SK-N-SH treated with all-trans-retinoic acid at 6 μM for 48 hours (cell line): ENCODE results near the gene NEDD4.

Source experiments
- ATAC-seq: fragments of 200-7000 bp; cut with Tn5 transposase; 3 replicates; pipeline ENCODE4 v1.9.1; 2020; ENCODE audit warnings: mild to moderate bottlenecking, moderate library complexity
- ARNTL ChIP-seq: fragments of 450-650 bp; formaldehyde crosslinking; IDR thresholded peaks from 2 replicates; pipeline ENCODE4 v1.5.0; 2020; ENCODE audit warnings: low read depth, mild to moderate bottlenecking, moderate library complexity, borderline replicate concordance
- BACH2 ChIP-seq: fragments of 250-450 bp; sonication (Bioruptor Pico); IDR thresholded peaks from 2 replicates; pipeline ENCODE4 v1.9.0; 2021; ENCODE audit warnings: mild to moderate bottlenecking, borderline replicate concordance
- CSDC2 ChIP-seq: fragments of 250-450 bp; sonication (Bioruptor Pico); IDR thresholded peaks from 2 replicates; pipeline ENCODE4 v1.5.0; 2020; ENCODE audit warnings: mild to moderate bottlenecking, moderate library complexity
- ESRRG ChIP-seq: fragments of 250-450 bp; sonication (Bioruptor Pico); IDR thresholded peaks from 2 replicates; pipeline ENCODE4 v1.6.1; 2021; ENCODE audit warnings: mild to moderate bottlenecking
- GLIS3 ChIP-seq: fragments of 250-450 bp; sonication (Bioruptor Pico); IDR thresholded peaks from 2 replicates; pipeline ENCODE4 v1.5.0; 2020; ENCODE audit warnings: mild to moderate bottlenecking, moderate library complexity
- ISL1 ChIP-seq: fragments of 250-450 bp; sonication (Bioruptor Pico); IDR thresholded peaks from 2 replicates; pipeline ENCODE4 v2.1.2; 2022; ENCODE audit warnings: mild to moderate bottlenecking, moderate library complexity
- OSR1 ChIP-seq: fragments of 250-450 bp; sonication (Bioruptor Pico); IDR thresholded peaks from 2 replicates; pipeline ENCODE4 v1.8.0; 2022; ENCODE audit warnings: moderate library complexity, mild to moderate bottlenecking, inconsistent platforms
- PPARA ChIP-seq: fragments of 250-450 bp; sonication (Bioruptor Pico); IDR thresholded peaks from 2 replicates; pipeline ENCODE4 v1.5.0; 2020; ENCODE audit warnings: mild to moderate bottlenecking, borderline replicate concordance
- RARB ChIP-seq: fragments of 250-450 bp; sonication (Bioruptor Pico); IDR thresholded peaks from 2 replicates; pipeline ENCODE4 v1.8.0; 2021; ENCODE audit warnings: mild to moderate bottlenecking, moderate library complexity
- SNAI2 ChIP-seq: fragments of 250-450 bp; sonication (Bioruptor Pico); IDR thresholded peaks from 2 replicates; pipeline ENCODE4 v1.5.0; 2020; ENCODE audit warnings: mild to moderate bottlenecking, moderate library complexity
- TCF4 ChIP-seq: fragments of 250-450 bp; sonication (Bioruptor Pico); IDR thresholded peaks from 2 replicates; pipeline ENCODE4 v1.8.0; 2021; ENCODE audit warnings: mild to moderate bottlenecking, moderate library complexity, borderline replicate concordance
- TOX ChIP-seq: fragments of 250-450 bp; sonication (Bioruptor Pico); IDR thresholded peaks from 2 replicates; pipeline ENCODE4 v1.8.0; 2021; ENCODE audit warnings: mild to moderate bottlenecking, moderate library complexity, borderline replicate concordance
- ZC3H10 ChIP-seq: fragments of 250-450 bp; sonication (Bioruptor Pico); IDR thresholded peaks from 2 replicates; pipeline ENCODE4 v1.5.1; 2021; ENCODE audit warnings: mild to moderate bottlenecking, moderate library complexity
- ZFP3 ChIP-seq: fragments of 250-450 bp; sonication (Bioruptor Pico); IDR thresholded peaks from 2 replicates; pipeline ENCODE4 v1.5.0; 2020; ENCODE audit warnings: mild to moderate bottlenecking, moderate library complexity
- ZNF565 ChIP-seq: fragments of 450-650 bp; formaldehyde crosslinking; conservative IDR thresholded peaks from 2 replicates; pipeline ENCODE4 v1.5.0; 2020; ENCODE audit warnings: low read depth, mild to moderate bottlenecking, moderate library complexity
- ZNF70 ChIP-seq: fragments of 450-650 bp; formaldehyde crosslinking; IDR thresholded peaks from 2 replicates; pipeline ENCODE4 v1.5.0; 2020; ENCODE audit warnings: mild to moderate bottlenecking, moderate library complexity
- ZNF8 ChIP-seq: fragments of 450-650 bp; formaldehyde crosslinking; IDR thresholded peaks from 2 replicates; pipeline ENCODE4 v1.5.0; 2020; ENCODE audit warnings: mild to moderate bottlenecking, moderate library complexity
- TF ChIP-seq, protein P1 (sequence below): fragments of 250-450 bp; sonication (Bioruptor Pico); IDR thresholded peaks from 2 replicates; pipeline ENCODE4 v1.5.1; 2020; ENCODE audit warnings: low read depth, mild to moderate bottlenecking, moderate library complexity
- TF ChIP-seq, protein P2 (sequence below): fragments of 250-450 bp; sonication (Bioruptor Pico); IDR thresholded peaks from 2 replicates; pipeline ENCODE4 v1.8.0; 2021; ENCODE audit warnings: low read depth, mild to moderate bottlenecking, moderate library complexity, borderline replicate concordance
- TF ChIP-seq, protein P3 (sequence below): fragments of 250-450 bp; sonication (Bioruptor Pico); IDR thresholded peaks from 2 replicates; pipeline ENCODE4 v1.5.0; 2020; ENCODE audit warnings: mild to moderate bottlenecking, moderate library complexity
- TF ChIP-seq, protein P4 (sequence below): fragments of 250-450 bp; sonication (Bioruptor Pico); IDR thresholded peaks from 2 replicates; pipeline ENCODE4 v1.8.0; 2020; ENCODE audit warnings: mild to moderate bottlenecking, moderate library complexity, borderline replicate concordance
- TF ChIP-seq, protein P5 (sequence below): fragments of 250-450 bp; sonication (Bioruptor Pico); IDR thresholded peaks from 2 replicates; pipeline ENCODE4 v1.5.1; 2021; ENCODE audit warnings: mild to moderate bottlenecking, moderate library complexity

NEDD4 gene

DNA sequence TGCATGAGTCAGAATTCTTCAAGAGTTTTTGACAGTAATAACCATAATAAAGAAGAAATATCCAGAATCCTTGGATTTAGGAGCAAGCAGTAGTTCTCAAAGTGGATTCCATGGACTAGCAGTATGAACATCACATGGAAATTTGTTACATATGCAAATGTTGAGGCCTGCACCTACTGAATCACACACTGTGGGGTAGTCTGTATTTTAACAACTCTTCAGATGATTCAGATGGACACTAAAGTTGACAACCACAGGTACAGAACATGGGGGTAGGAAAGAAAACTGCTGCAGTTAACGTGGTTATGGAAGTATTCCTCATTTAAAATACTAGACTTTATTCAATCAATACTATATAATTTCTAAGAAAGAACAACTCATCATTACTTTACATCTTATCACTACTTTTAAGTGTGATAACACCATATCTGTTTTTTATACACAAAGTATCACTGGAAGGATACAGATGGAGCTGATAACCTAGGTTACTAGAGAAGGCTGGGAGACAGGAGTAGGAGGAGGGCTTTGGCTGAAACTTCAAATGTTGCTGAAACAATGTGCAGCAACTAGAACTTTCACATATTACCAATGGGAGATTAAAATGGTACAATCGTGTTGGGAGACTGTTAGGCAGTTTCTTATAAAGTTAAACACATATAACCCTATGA is 11.7 kb downstream of the NEDD4 start:
- no peak for ATAC-seq
- no peak for TF ChIP-seq ARNTL (CRISPR knock-in tag)
- TF ChIP-seq ZFP3 = no peak
- TF ChIP-seq ZNF70 (CRISPR knock-in tag) = no peak
- TF ChIP-seq, protein P1, sequence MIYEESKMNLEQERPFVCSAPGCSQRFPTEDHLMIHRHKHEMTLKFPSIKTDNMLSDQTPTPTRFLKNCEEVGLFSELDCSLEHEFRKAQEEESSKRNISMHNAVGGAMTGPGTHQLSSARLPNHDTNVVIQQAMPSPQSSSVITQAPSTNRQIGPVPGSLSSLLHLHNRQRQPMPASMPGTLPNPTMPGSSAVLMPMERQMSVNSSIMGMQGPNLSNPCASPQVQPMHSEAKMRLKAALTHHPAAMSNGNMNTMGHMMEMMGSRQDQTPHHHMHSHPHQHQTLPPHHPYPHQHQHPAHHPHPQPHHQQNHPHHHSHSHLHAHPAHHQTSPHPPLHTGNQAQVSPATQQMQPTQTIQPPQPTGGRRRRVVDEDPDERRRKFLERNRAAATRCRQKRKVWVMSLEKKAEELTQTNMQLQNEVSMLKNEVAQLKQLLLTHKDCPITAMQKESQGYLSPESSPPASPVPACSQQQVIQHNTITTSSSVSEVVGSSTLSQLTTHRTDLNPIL = no peak
- TF ChIP-seq, protein P2, sequence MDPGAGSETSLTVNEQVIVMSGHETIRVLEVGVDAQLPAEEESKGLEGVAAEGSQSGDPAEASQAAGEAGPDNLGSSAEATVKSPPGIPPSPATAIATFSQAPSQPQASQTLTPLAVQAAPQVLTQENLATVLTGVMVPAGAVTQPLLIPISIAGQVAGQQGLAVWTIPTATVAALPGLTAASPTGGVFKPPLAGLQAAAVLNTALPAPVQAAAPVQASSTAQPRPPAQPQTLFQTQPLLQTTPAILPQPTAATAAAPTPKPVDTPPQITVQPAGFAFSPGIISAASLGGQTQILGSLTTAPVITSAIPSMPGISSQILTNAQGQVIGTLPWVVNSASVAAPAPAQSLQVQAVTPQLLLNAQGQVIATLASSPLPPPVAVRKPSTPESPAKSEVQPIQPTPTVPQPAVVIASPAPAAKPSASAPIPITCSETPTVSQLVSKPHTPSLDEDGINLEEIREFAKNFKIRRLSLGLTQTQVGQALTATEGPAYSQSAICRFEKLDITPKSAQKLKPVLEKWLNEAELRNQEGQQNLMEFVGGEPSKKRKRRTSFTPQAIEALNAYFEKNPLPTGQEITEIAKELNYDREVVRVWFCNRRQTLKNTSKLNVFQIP (CRISPR knock-in tag) = no peak
- TF ChIP-seq SNAI2 (CRISPR knock-in tag) = no peak
- TF ChIP-seq ESRRG (CRISPR knock-in tag) = no peak
- no peak for TF ChIP-seq GLIS3 (CRISPR knock-in tag)
- TF ChIP-seq ZNF8 (CRISPR knock-in tag) = no peak
- TF ChIP-seq TOX (CRISPR knock-in tag) = no peak
- TF ChIP-seq BACH2 (CRISPR knock-in tag) = no peak
- no peak for TF ChIP-seq OSR1
- TF ChIP-seq ZNF565 (CRISPR knock-in tag) = no peak
- TF ChIP-seq TCF4 (CRISPR knock-in tag) = no peak
- TF ChIP-seq ISL1 (CRISPR knock-in tag) = no peak
- TF ChIP-seq RARB (CRISPR knock-in tag) = no peak
- TF ChIP-seq ZC3H10 (CRISPR knock-in tag) = no peak
- TF ChIP-seq, protein P3, sequence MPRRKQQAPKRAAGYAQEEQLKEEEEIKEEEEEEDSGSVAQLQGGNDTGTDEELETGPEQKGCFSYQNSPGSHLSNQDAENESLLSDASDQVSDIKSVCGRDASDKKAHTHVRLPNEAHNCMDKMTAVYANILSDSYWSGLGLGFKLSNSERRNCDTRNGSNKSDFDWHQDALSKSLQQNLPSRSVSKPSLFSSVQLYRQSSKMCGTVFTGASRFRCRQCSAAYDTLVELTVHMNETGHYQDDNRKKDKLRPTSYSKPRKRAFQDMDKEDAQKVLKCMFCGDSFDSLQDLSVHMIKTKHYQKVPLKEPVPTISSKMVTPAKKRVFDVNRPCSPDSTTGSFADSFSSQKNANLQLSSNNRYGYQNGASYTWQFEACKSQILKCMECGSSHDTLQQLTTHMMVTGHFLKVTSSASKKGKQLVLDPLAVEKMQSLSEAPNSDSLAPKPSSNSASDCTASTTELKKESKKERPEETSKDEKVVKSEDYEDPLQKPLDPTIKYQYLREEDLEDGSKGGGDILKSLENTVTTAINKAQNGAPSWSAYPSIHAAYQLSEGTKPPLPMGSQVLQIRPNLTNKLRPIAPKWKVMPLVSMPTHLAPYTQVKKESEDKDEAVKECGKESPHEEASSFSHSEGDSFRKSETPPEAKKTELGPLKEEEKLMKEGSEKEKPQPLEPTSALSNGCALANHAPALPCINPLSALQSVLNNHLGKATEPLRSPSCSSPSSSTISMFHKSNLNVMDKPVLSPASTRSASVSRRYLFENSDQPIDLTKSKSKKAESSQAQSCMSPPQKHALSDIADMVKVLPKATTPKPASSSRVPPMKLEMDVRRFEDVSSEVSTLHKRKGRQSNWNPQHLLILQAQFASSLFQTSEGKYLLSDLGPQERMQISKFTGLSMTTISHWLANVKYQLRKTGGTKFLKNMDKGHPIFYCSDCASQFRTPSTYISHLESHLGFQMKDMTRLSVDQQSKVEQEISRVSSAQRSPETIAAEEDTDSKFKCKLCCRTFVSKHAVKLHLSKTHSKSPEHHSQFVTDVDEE = no peak
- TF ChIP-seq, all 23 proteins: peak for 0

DNA sequence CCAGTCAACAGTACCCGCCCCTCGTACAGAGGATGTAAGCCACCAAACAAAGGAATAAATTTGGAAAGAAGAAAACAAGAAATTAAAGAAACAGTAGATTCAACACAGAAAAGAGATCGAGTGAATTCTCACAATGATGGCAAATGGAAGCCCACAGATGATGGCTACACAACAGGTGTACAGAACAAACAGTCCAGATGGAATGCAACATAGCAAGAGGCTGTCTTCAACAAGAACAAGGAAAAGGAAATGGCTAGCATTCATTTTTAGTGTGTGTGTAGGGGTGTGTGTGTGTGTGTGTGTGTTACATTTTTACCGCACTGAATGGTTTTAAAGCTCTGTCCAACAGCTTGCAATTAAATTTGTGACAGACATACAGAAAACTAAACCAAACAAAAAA is 12.9 kb downstream of the NEDD4 start:
- TF ChIP-seq, protein P3 = no peak
- TF ChIP-seq ARNTL (CRISPR knock-in tag) (no peak), ZNF8 (CRISPR knock-in tag) (no peak), ZNF70 (CRISPR knock-in tag) (no peak), CSDC2 (no peak), SNAI2 (CRISPR knock-in tag) (no peak), PPARA (CRISPR knock-in tag) (no peak), TOX (CRISPR knock-in tag) (no peak), ZNF565 (CRISPR knock-in tag) (no peak), ZFP3 (no peak)
- TF ChIP-seq, protein P4, sequence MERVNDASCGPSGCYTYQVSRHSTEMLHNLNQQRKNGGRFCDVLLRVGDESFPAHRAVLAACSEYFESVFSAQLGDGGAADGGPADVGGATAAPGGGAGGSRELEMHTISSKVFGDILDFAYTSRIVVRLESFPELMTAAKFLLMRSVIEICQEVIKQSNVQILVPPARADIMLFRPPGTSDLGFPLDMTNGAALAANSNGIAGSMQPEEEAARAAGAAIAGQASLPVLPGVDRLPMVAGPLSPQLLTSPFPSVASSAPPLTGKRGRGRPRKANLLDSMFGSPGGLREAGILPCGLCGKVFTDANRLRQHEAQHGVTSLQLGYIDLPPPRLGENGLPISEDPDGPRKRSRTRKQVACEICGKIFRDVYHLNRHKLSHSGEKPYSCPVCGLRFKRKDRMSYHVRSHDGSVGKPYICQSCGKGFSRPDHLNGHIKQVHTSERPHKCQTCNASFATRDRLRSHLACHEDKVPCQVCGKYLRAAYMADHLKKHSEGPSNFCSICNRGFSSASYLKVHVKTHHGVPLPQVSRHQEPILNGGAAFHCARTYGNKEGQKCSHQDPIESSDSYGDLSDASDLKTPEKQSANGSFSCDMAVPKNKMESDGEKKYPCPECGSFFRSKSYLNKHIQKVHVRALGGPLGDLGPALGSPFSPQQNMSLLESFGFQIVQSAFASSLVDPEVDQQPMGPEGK (CRISPR knock-in tag) = no peak
- TF ChIP-seq, protein P5, sequence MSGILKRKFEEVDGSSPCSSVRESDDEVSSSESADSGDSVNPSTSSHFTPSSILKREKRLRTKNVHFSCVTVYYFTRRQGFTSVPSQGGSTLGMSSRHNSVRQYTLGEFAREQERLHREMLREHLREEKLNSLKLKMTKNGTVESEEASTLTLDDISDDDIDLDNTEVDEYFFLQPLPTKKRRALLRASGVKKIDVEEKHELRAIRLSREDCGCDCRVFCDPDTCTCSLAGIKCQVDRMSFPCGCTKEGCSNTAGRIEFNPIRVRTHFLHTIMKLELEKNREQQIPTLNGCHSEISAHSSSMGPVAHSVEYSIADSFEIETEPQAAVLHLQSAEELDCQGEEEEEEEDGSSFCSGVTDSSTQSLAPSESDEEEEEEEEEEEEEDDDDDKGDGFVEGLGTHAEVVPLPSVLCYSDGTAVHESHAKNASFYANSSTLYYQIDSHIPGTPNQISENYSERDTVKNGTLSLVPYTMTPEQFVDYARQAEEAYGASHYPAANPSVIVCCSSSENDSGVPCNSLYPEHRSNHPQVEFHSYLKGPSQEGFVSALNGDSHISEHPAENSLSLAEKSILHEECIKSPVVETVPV = no peak
- TF ChIP-seq, protein P1 = no peak
- no peak for ATAC-seq
